GM18519 (cell line): ENCODE results near the gene PLXNC1.

ENCODE experiments used
- ATAC-seq: cut with Tn5 transposase; IDR thresholded peaks from one replicate; pipeline ENCODE4 v1.9.1; 2021; ENCODE audit warnings: mild to moderate bottlenecking, moderate library complexity; ENCODE audit not compliant: unreplicated experiment, low FRiP score

Gene PLXNC1

GRCh38 chr12:94178882-94179281, 30.5 kb downstream of the PLXNC1 start:
- no peak for ATAC-seq

GRCh38 chr12:94179723-94180122, 31.3 kb downstream of the PLXNC1 start:
- ATAC-seq: no peak

GRCh38 chr12:94180558-94181296, 32.4 kb downstream of the PLXNC1 start:
- ATAC-seq: no peak

- no peak for ATAC-seq
Measured at GRCh38 chr12:94182986-94183707, 34.8 kb downstream of the PLXNC1 start.

- no peak for ATAC-seq
Measured at GRCh38 chr12:94183708-94184379, 35.5 kb downstream of the PLXNC1 start.

- no peak for ATAC-seq
Measured at GRCh38 chr12:94184995-94185719, 36.8 kb downstream of the PLXNC1 start.

GRCh38 chr12:94185801-94186200, 37.4 kb downstream of the PLXNC1 start:
- ATAC-seq: no peak

GRCh38 chr12:94186278-94187241, 38.2 kb downstream of the PLXNC1 start:
- no peak for ATAC-seq

- ATAC-seq: no peak
Measured at GRCh38 chr12:94187361-94187760, 39.0 kb downstream of the PLXNC1 start.

GRCh38 chr12:94190623-94191022, 42.2 kb downstream of the PLXNC1 start:
- ATAC-seq: no peak

GRCh38 chr12:94191023-94191422, 42.6 kb downstream of the PLXNC1 start:
- ATAC-seq: peak; percentile 49

GRCh38 chr12:94191811-94192210, 43.4 kb downstream of the PLXNC1 start:
- ATAC-seq: no peak

- ATAC-seq: no peak
Measured at GRCh38 chr12:94192506-94192905, 44.1 kb downstream of the PLXNC1 start.

- ATAC-seq: no peak
Measured at GRCh38 chr12:94193168-94193567, 44.8 kb downstream of the PLXNC1 start.

GRCh38 chr12:94195483-94195882, 47.1 kb downstream of the PLXNC1 start:
- no peak for ATAC-seq

GRCh38 chr12:94198469-94198868, 50.1 kb downstream of the PLXNC1 start:
- ATAC-seq: no peak

- no peak for ATAC-seq
Measured at GRCh38 chr12:94198872-94199271, 50.5 kb downstream of the PLXNC1 start.

GRCh38 chr12:94200069-94200468, 51.7 kb downstream of the PLXNC1 start:
- ATAC-seq: no peak

- no peak for ATAC-seq
Measured at GRCh38 chr12:94200695-94201094, 52.3 kb downstream of the PLXNC1 start.
